Endothelial cell of umbilical vein (primary cell): Measurements from ENCODE around the gene HIVEP3. TPM values are rescaled to one million over a fixed set of nuclear protein-coding genes. Genes with fewer than 3 reads are reported as not detected.

Experiments used
- BruUV-seq: library from RNA; stranded (reverse); fragments of 400-500 nt; replicated peaks from 2 replicates; lab custom pipeline; 2021; lab: Mats Ljungman, UMichigan
- CTCF ChIA-PET: fragments of 300-600, 350-600 bp; sonication (Branson Sonifier 250); formaldehyde crosslinking; loops from one replicate; lab custom pipeline; 2021; ENCODE audit warnings: antibody characterized with exemption, inconsistent platforms; lab: Charles Lee
- POLR2A ChIA-PET: fragments of 300-600, 350-600 bp; sonication (Branson Sonifier 250); formaldehyde crosslinking; loops from one replicate; lab custom pipeline; 2021; ENCODE audit warnings: antibody characterized with exemption, inconsistent platforms; lab: Charles Lee
- DNase-seq: peaks from one replicate; pipeline ENCODE4 v3.0.0-alpha.2; 2011; ENCODE audit warnings: low read depth, low spot score
- FAIRE-seq: peaks from 2 replicates; lab custom pipeline; 2011; peaks lifted over from hg19 to GRCh38; lab: Jason Lieb, UNC
- H2AFZ ChIP-seq: 2 replicates; pipeline ENCODE4 v1.6.0; 2012; ENCODE audit warnings: low read depth, low read length, control low read depth, inconsistent platforms
- H3K27ac ChIP-seq: 2 replicates; pipeline ENCODE4 v1.5.1; 2011; ENCODE audit warnings: low read depth, mild to moderate bottlenecking, control low read depth, low read length, moderate library complexity; ENCODE audit not compliant: insufficient read depth
- H3K27me3 ChIP-seq, 2 experiments: 2 replicates each; pipeline versions ENCODE4 v1.6.0 to v1.6.1; 2011; ENCODE audit warnings: low read length in 2 of 2, mixed read lengths in 1 of 2; ENCODE audit not compliant: control insufficient read depth in 2 of 2, insufficient read depth in 2 of 2
- H3K36me3 ChIP-seq, 2 experiments: 2 replicates in 1 of 2; 3 replicates in 1 of 2; pipeline ENCODE4 v1.5.1; 2011; ENCODE audit warnings: low read length in 2 of 2, mild to moderate bottlenecking in 1 of 2, moderate library complexity in 1 of 2; ENCODE audit not compliant: control insufficient read depth in 2 of 2, insufficient read depth in 2 of 2; ENCODE audit errors: extremely low read depth in 1 of 2
- H3K4me1 ChIP-seq: 3 replicates; pipeline ENCODE4 v1.5.1; 2011; ENCODE audit warnings: mild to moderate bottlenecking, low read length; ENCODE audit not compliant: control insufficient read depth, insufficient read depth; ENCODE audit errors: extremely low read depth
- H3K4me2 ChIP-seq: 2 replicates; pipeline ENCODE4 v1.6.1; 2011; ENCODE audit warnings: low read length, control low read depth, mixed read lengths; ENCODE audit not compliant: insufficient read depth
- H3K4me3 ChIP-seq, 3 experiments: fragments of 200-600 bp in 1 of 3; sonication (generic), shearing (Covaris generic) in 1 of 3; replicated peaks in 1 of 3; 2 replicates each; pipeline ENCODE4 v1.5.1; 2011 to 2016; ENCODE audit warnings: control low read depth in 3 of 3, low read length in 3 of 3, mild to moderate bottlenecking in 2 of 3, inconsistent platforms in 1 of 3, low read depth in 1 of 3, moderate library complexity in 1 of 3; ENCODE audit not compliant: insufficient read depth in 1 of 3
- H3K79me2 ChIP-seq: 2 replicates; pipeline ENCODE4 v1.6.0; 2012; ENCODE audit warnings: low read length, inconsistent platforms; ENCODE audit not compliant: control insufficient read depth, insufficient read depth
- H3K9ac ChIP-seq: replicated peaks from 2 replicates; pipeline ENCODE3; 2011; ENCODE audit warnings: low read length, control low read depth; ENCODE audit not compliant: insufficient read depth; ENCODE audit errors: extremely low read depth
- H3K9me1 ChIP-seq: replicated peaks from 3 replicates; pipeline ENCODE4 v1.6.0; 2011; ENCODE audit warnings: mild to moderate bottlenecking, low read length; ENCODE audit not compliant: control insufficient read depth, insufficient read depth; ENCODE audit errors: extremely low read depth
- H3K9me3 ChIP-seq: replicated peaks from 2 replicates; pipeline ENCODE4 v1.5.1; 2012; ENCODE audit warnings: low read length, inconsistent platforms; ENCODE audit not compliant: control insufficient read depth, insufficient read depth
- H4K20me1 ChIP-seq: replicated peaks from 2 replicates; pipeline ENCODE3; 2011; ENCODE audit warnings: mild to moderate bottlenecking, low read length; ENCODE audit not compliant: control insufficient read depth, insufficient read depth; ENCODE audit errors: extremely low read depth
- CTCF ChIP-seq, 2 donors: IDR thresholded peaks; 1 replicate in 1 of 2; 2 replicates in 1 of 2; pipeline ENCODE4 v1.5.1; 2011; ENCODE audit warnings: low read length in 2 of 2, mild to moderate bottlenecking in 2 of 2, moderate library complexity in 2 of 2, control low read depth in 1 of 2, inconsistent platforms in 1 of 2, low read depth in 1 of 2; ENCODE audit not compliant: insufficient read depth in 1 of 2; ENCODE audit errors: extremely low read depth in 1 of 2
- EZH2 ChIP-seq: IDR thresholded peaks from 2 replicates; pipeline ENCODE4 v1.6.1; 2012; ENCODE audit warnings: borderline replicate concordance, low read depth, mild to moderate bottlenecking, moderate library complexity, low read length, inconsistent platforms; ENCODE audit not compliant: severe bottlenecking
- FOS ChIP-seq: IDR thresholded peaks from 2 replicates; pipeline ENCODE4 v1.6.1; 2011; ENCODE audit warnings: mild to moderate bottlenecking, low read length, moderate library complexity, borderline replicate concordance; ENCODE audit not compliant: insufficient read depth
- JUN ChIP-seq: IDR thresholded peaks from 2 replicates; pipeline ENCODE4 v1.6.1; 2011; ENCODE audit warnings: borderline replicate concordance, low read depth; ENCODE audit not compliant: insufficient read length, insufficient read depth
- MAX ChIP-seq: IDR thresholded peaks from 2 replicates; pipeline ENCODE4 v1.6.1; 2011; ENCODE audit not compliant: insufficient read depth, insufficient read length
- MYC ChIP-seq: IDR thresholded peaks from one replicate; pipeline ENCODE4 v1.6.1; 2011; ENCODE audit warnings: mild to moderate bottlenecking, low read depth, low read length
- POLR2A ChIP-seq: IDR thresholded peaks from 2 replicates; pipeline ENCODE4 v1.6.1; 2012; ENCODE audit warnings: low read depth, mild to moderate bottlenecking, control low read depth, low read length
- POLR2AphosphoS5 ChIP-seq: IDR thresholded peaks from 2 replicates; pipeline ENCODE4 v1.6.1; 2012; ENCODE audit warnings: low read depth, mild to moderate bottlenecking, control low read depth, low read length, moderate library complexity; ENCODE audit not compliant: insufficient read depth
- dilution Hi-C: fragments of 300-500 bp; cut with MboI; formaldehyde crosslinking; loops from one replicate; pipeline ENCODE4 v1.15.0; 2019; ENCODE audit warnings: low sequenced_read_pairs; ENCODE audit not compliant: extremely low pct_ligation_motif_present
- intact Hi-C: fragments of 100-400 bp; cut with micrococcal nuclease; formaldehyde crosslinking; loops from one replicate; pipeline ENCODE4 v1.10.0; 2022
- polyA plus RNA-seq, 4 experiments: library from polyadenylated mRNA; depleted of rRNA in 3 of 4; stranded (reverse) in 3 of 4; unstranded in 1 of 4; fragments of >200 nt; gene quantifications; 2 replicates each; pipeline versions ENCODE4 v1.2.1 to v1.2.3, GENCODE V29; 2011 to 2012; ENCODE audit warnings: missing spikeins in 1 of 4
- total RNA-seq: library from RNA; stranded (reverse); gene quantifications from 2 replicates; pipeline ENCODE4 v1.2.3, GENCODE V29; 2021

HIVEP3 gene
- total and polyA plus RNA-seq, 2 donors (not counting 3 experiments of a cell fraction or from before 2014, with no cell fraction given) = 3.4 to 4.0 TPM

- Histone ChIP-seq H2AFZ (no peak overlapping the region), H3K4me2 (no peak overlapping the region), H3K27me3 (no peaks in the 10 kb centered on the region), H3K4me1 (peaks cover 5% of the 10 kb centered on the region), H3K4me3 (no peak overlapping the region), H3K36me3 (no peaks in the 10 kb centered on the region), H3K9me3 (no peaks in the 10 kb centered on the region), H3K27ac (no peak overlapping the region), H3K79me2 (no peaks in the 10 kb centered on the region), H3K9ac (no peak overlapping the region), H4K20me1 (no peaks in the 10 kb centered on the region), H3K9me1 (no peaks in the 10 kb centered on the region)
- BruUV-seq = no TSS peak
- CTCF ChIA-PET = interaction anchor here (1.4 kb wide), 1 partner anchor 187 kb away, joined by 5 read pairs; no protein-coding TSS in a partner anchor
- intact Hi-C loops = no loop called here
- DNase-seq (no peak), FAIRE-seq (no peak)
- POLR2A ChIA-PET = no interaction called here
- dilution Hi-C loops = no loop called here
- no peak for TF ChIP-seq MYC
- TF ChIP-seq MAX = no peak
- no peak for TF ChIP-seq JUN
- TF ChIP-seq EZH2 = no peak
- no peak for TF ChIP-seq FOS
- no peak for TF ChIP-seq POLR2A
- no peak for TF ChIP-seq CTCF (IDR thresholded peaks at IDR 0.05; ENCODE audit: extremely low read depth in 1 of 2, insufficient read depth in 1 of 2, low read depth in 1 of 2, low read length in 2 of 2)
- TF ChIP-seq POLR2AphosphoS5 = no peak
Measured at GRCh38 chr1:41766041-41766440, 152.7 kb downstream of the HIVEP3 start.
